ENCODE data around the gene KLF1.

KLF1 gene

DNA sequence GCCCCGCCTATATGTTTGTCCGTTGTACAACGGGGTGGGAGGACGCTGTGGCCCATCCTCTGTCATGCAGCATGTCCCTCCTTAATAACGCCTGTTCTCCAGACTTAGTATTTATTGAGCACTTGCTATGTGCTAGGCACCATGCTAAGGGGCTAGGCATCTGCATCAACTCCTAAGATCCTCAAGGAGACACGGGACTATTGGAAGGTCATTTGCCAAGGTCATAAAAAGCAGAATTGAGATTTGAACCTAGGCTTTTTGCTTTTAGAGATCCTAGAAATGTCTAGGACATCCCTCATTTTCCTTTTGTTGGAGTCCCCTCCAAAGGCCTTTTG, 50.5 kb downstream of the KLF1 start:
- no peak for DNase-seq

GRCh38 chr19:12834976-12835757, 51.8 kb downstream of the KLF1 start:
- DNase-seq, result no peak

DNA sequence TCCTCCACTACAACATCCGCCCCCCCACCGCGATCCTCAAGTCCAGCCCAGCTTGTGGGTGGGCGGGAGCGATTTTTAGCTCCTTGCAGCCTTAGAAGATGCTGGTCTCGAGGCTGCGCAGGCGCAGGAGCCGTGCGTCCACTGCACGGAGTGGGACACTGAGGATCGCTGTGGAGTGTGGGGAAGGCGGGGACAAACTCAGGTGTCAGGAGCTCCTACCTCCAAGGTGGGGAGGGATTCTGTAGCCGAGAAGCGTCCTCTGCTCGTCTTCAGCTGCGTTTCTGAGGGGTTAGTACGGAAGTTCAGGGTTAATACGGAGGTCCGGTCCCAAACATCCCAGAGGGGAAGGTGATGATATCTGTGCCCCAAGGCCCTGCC, 52.4 kb downstream of the KLF1 start, which contains the start of gene RTBDN:
Gene RTBDN, minus strand, starts transcription at position 14 of the 378 bp plus-strand sequence. CDS start 4,600 bp downstream, outside the sequence.
- no peak for DNase-seq
